HepG2 (cell line): ENCODE data around the gene TXNDC11. TPM values are rescaled to one million over a fixed set of nuclear protein-coding genes. Genes with fewer than 3 reads are reported as not detected.

Experiments used
- ARID4A ChIP-seq: sonication (generic); formaldehyde crosslinking; IDR thresholded peaks from 2 replicates; pipeline ENCODE4 v1.5.0; 2020; ENCODE audit warnings: mild to moderate bottlenecking, missing genetic modification reagents, borderline replicate concordance
- KLF9 ChIP-seq: IDR thresholded peaks from 2 replicates; pipeline ENCODE4 v1.6.1; 2016; ENCODE audit warnings: low read depth
- PBX3 ChIP-seq: sonication (generic); formaldehyde crosslinking; IDR thresholded peaks from 2 replicates; pipeline ENCODE4 v1.8.1; 2023; ENCODE audit warnings: missing genetic modification reagents, inconsistent platforms, borderline replicate concordance
- PHF21A ChIP-seq: sonication (generic); formaldehyde crosslinking; IDR thresholded peaks from 2 replicates; pipeline ENCODE4 v1.5.0; 2020; ENCODE audit warnings: mild to moderate bottlenecking, missing genetic modification reagents
- RFX5 ChIP-seq: IDR thresholded peaks from 2 replicates; pipeline ENCODE4 v1.6.1; 2011; ENCODE audit warnings: low read depth, low read length, improper control_type of control experiment
- RXRB ChIP-seq: IDR thresholded peaks from 2 replicates; pipeline ENCODE4 v1.6.1; 2016; ENCODE audit warnings: borderline replicate concordance, missing genetic modification reagents, missing compliant biosample characterization
- SMYD3 ChIP-seq: sonication (generic); formaldehyde crosslinking; IDR thresholded peaks from 2 replicates; pipeline ENCODE4 v1.8.1; 2023; ENCODE audit warnings: mild to moderate bottlenecking, missing genetic modification reagents
- SNAPC2 ChIP-seq: sonication (generic); formaldehyde crosslinking; IDR thresholded peaks from 2 replicates; pipeline ENCODE4 v1.8.1; 2022; ENCODE audit warnings: mild to moderate bottlenecking, missing genetic modification reagents
- TARDBP ChIP-seq: sonication (generic); formaldehyde crosslinking; IDR thresholded peaks from 2 replicates; pipeline ENCODE4 v1.8.0; 2022; ENCODE audit warnings: mild to moderate bottlenecking, missing genetic modification reagents
- TBX3 ChIP-seq: fragments of 450-650 bp; IDR thresholded peaks from 2 replicates; pipeline ENCODE4 v1.6.1; 2017; ENCODE audit warnings: antibody characterized with exemption, mild to moderate bottlenecking, inconsistent platforms, borderline replicate concordance
- ZBTB1 ChIP-seq: sonication (generic); formaldehyde crosslinking; IDR thresholded peaks from 2 replicates; pipeline ENCODE4 v1.4.0; 2020; ENCODE audit warnings: missing genetic modification reagents, borderline replicate concordance
- ZBTB34 ChIP-seq: sonication (generic); formaldehyde crosslinking; IDR thresholded peaks from 2 replicates; pipeline ENCODE4 v1.8.0; 2022; ENCODE audit warnings: mild to moderate bottlenecking, missing genetic modification reagents
- ZBTB49 ChIP-seq: sonication (generic); formaldehyde crosslinking; IDR thresholded peaks from 2 replicates; pipeline ENCODE4 v1.4.0; 2020; ENCODE audit warnings: missing genetic modification reagents, borderline replicate concordance
- ZNF329 ChIP-seq: sonication (generic); formaldehyde crosslinking; IDR thresholded peaks from 2 replicates; pipeline ENCODE4 v1.9.0; 2021; ENCODE audit warnings: low read depth, mild to moderate bottlenecking, missing genetic modification reagents
- ZNF337 ChIP-seq: sonication (generic); formaldehyde crosslinking; IDR thresholded peaks from 2 replicates; pipeline ENCODE4 v1.5.1; 2020; ENCODE audit warnings: missing genetic modification reagents, low read depth, mild to moderate bottlenecking, borderline replicate concordance
- ZNF513 ChIP-seq: sonication (generic); formaldehyde crosslinking; conservative IDR thresholded peaks from 2 replicates; pipeline ENCODE4 v1.5.0; 2020; ENCODE audit warnings: missing genetic modification reagents
- ZNF580 ChIP-seq: IDR thresholded peaks from 2 replicates; pipeline ENCODE4 v1.6.1; 2016; ENCODE audit warnings: low read depth, borderline replicate concordance
- polyA plus RNA-seq, 8 experiments: library from polyadenylated mRNA; depleted of rRNA in 3 of 8; stranded (reverse) in 7 of 8; unstranded in 1 of 8; fragments of >200 nt; fragmentation: Illumina TruSeq in 4 of 8; extraction: Trizol in 4 of 8; gene quantifications; 2 replicates each; pipeline versions ENCODE4 v1.2.1 to v1.2.3, GENCODE V29; 2011 to 2016; ENCODE audit warnings: low read depth in 4 of 8, missing spikeins in 1 of 8, mixed read lengths in 1 of 8; ENCODE audit not compliant: insufficient read depth in 1 of 8
- total RNA-seq, 5 experiments: library from RNA; depleted of rRNA; stranded (reverse); fragments of >200 nt; fragmentation: Illumina TruSeq; extraction: Trizol; gene quantifications; 2 replicates each; pipeline ENCODE4 v1.2.3, GENCODE V29; 2016; ENCODE audit warnings: low read depth in 1 of 5

TXNDC11 gene
- total and polyA plus RNA-seq, 2 of the 13 experiments (the other 11 are each of a cell fraction or from before 2014, with no cell fraction given): 74.9 to 123 TPM

GRCh38 chr16:11742536-11743307 lies at the start of gene TXNDC11 (continued):
- TF ChIP-seq ZNF337 (CRISPR knock-in tag): no peak
- peak; percentile 80 for TF ChIP-seq RFX5
- TF ChIP-seq SMYD3 (CRISPR knock-in tag): no peak
- no peak; the same call in 1 of the 2 replicates for TF ChIP-seq KLF9 (CRISPR knock-in tag)
- peak; percentile 96 for TF ChIP-seq TARDBP (CRISPR knock-in tag)
- no peak for TF ChIP-seq ZNF513 (CRISPR knock-in tag)
- TF ChIP-seq TBX3: peak; percentile 25; the same call in 1 of the 2 replicates
- TF ChIP-seq ZNF580 (CRISPR knock-in tag): peak; percentile 87; the same call in 1 of the 2 replicates
- TF ChIP-seq ARID4A (CRISPR knock-in tag): peak; percentile 93
- peak; percentile 96 for TF ChIP-seq PHF21A (CRISPR knock-in tag)
- TF ChIP-seq RXRB (CRISPR knock-in tag): peak; percentile 87
- peak; percentile 41 for TF ChIP-seq ZNF329 (CRISPR knock-in tag)
- peak; percentile 68; the same call in 1 of the 2 replicates for TF ChIP-seq ZBTB34 (CRISPR knock-in tag)
- TF ChIP-seq SNAPC2: no peak; the same call in none of the 2 replicates
- no peak for TF ChIP-seq ZBTB49 (CRISPR knock-in tag)
- no peak for TF ChIP-seq PBX3
- no peak for TF ChIP-seq ZBTB1 (CRISPR knock-in tag)
